ENCODE results near the gene CDKN2AIPNL. TPM values are rescaled to one million over a fixed set of nuclear protein-coding genes. Genes with fewer than 3 reads are reported as not detected.

Gene CDKN2AIPNL
- total RNA-seq, 1 experiment from 2014 or later = 63.0 TPM

DNA sequence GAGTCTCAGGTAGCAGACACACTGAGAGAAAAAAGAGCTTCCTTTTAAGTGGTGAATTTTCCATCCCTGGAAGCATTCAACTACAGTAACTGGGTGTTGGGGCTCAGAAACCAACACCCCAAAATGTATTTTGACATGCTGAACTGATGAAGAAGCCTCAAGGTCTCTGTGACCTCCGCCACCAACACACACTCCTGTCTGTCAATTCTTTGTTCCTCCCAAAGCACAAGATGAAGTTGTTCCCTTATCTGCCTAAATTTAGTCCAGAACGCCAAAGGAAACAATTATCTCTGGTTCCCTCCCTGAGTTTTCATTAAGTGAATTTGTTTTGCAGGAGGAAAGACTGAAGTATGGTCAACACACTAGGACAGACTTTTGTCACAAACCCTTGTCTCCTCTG is 1.4 kb upstream of the CDKN2AIPNL start (continued):
- TF ChIP-seq CTCF (IDR thresholded peaks at IDR 0.05 in 2 of 3, conservative IDR thresholded peaks at IDR 0.05 in 1 of 3; ENCODE audit: borderline replicate concordance in 1 of 3, insufficient read depth in 1 of 3, low read depth in 2 of 3, low read length in 2 of 3) = no peak

GRCh38 chr5:134411228-134411545 is 494 bp downstream of the CDKN2AIPNL start:
- no peaks in the 10 kb centered on the region for H3K9me3 ChIP-seq (ENCODE audit: control insufficient read depth in 1 of 2, insufficient read depth in 1 of 2, low read depth in 1 of 2, low read length in 2 of 2)
- H3K9me2 ChIP-seq (ENCODE audit: insufficient read depth) = no peaks in the 10 kb centered on the region
- peaks cover 10 to 35% of the 10 kb centered on the region in 2 experiments for H3K4me1 ChIP-seq (ENCODE audit: control insufficient read depth in 1 of 2, insufficient read depth in 2 of 2, low read length in 2 of 2)
- POLR2A ChIA-PET = interaction anchor here (0.8 to 1.4 kb wide), 3 partner anchors 15 to 100 kb away, joined by 3 to 5 read pairs (median 3); no protein-coding TSS in a partner anchor
- BruUV-seq (replicated peaks) = TSS peak; percentile 77
- no peak overlapping the region for H2AFZ ChIP-seq (ENCODE audit: low read depth, low read length, poor library complexity, severe bottlenecking)
- DNase-seq (ENCODE audit: low read depth, low spot score) (no peak), ATAC-seq (no peak)
- no peaks in the 10 kb centered on the region for H3K27me3 ChIP-seq (ENCODE audit: insufficient read depth, low read length)
- peaks cover 31% of the 10 kb centered on the region for H3K79me2 ChIP-seq (ENCODE audit: insufficient read depth, low read length)
- H4K20me1 ChIP-seq (ENCODE audit: insufficient read depth) = no peaks in the 10 kb centered on the region
- peak overlapping the region; percentile 73 for H3K9ac ChIP-seq (ENCODE audit: low read length)
- H3K27ac ChIP-seq (ENCODE audit: low read depth, low read length) = peak overlapping the region; percentile 75
- intact Hi-C loops (cut with micrococcal nuclease) = loop anchor here (1.0 to 5.0 kb wide), 3 partner anchors 56 to 116 kb away; no protein-coding TSS in a partner anchor
- TF ChIP-seq SRF (IDR thresholded peaks at IDR 0.05; ENCODE audit: low read depth) (no peak), ZNF274 (IDR thresholded peaks at IDR 0.05; ENCODE audit: low read depth, low read length) (no peak), YY1 (IDR thresholded peaks at IDR 0.05; ENCODE audit: extremely low read depth, insufficient replicate concordance, low read depth, low read length) (no peak), ELF1 (IDR thresholded peaks at IDR 0.05; ENCODE audit: borderline replicate concordance, low read depth) (no peak)
- CTCF ChIA-PET = interaction anchor here (0.7 to 2.0 kb wide), 6 partner anchors 10 to 175 kb away, joined by 5 to 12 read pairs (median 6); partner anchors contain the start of gene JADE2
- H3K4me3 ChIP-seq (replicated peaks in 1 of 2; ENCODE audit: low read depth in 1 of 2, low read length in 2 of 2) = peak overlapping the region; percentile 70 to 98
- H3K36me3 ChIP-seq (ENCODE audit: control insufficient read depth in 1 of 2, insufficient read depth in 2 of 2, low read length in 2 of 2) = peaks cover 0 to 4% of the 10 kb centered on the region in 2 experiments; a peak in 1 of 4 replicates
- RAD21 ChIA-PET (ENCODE audit: low non-redundant PET in 1 of 2, low total read pairs in 2 of 2, uncharacterized antibody in 2 of 2, unreplicated experiment in 2 of 2) = interaction anchor here (0.7 to 1.2 kb wide), 4 partner anchors 101 to 176 kb away, joined by 3 to 9 read pairs (median 4); no protein-coding TSS in a partner anchor
- H3K4me2 ChIP-seq (ENCODE audit: low read length) = peak overlapping the region; percentile 98
